Thyroid gland (tissue), 4 donors: ENCODE results near the gene TNFRSF1A. TPM values are rescaled to one million over a fixed set of nuclear protein-coding genes. Genes with fewer than 3 reads are reported as not detected.

Experiments used
- DNase-seq, 2 donors: peaks; one replicate each; pipeline ENCODE4 v3.0.0-alpha.2; 2019
- H3K27ac ChIP-seq, 3 donors: fragments of 200-600 bp; sonication (generic); 1 replicate in 2 of 3; 2 replicates in 1 of 3; pipeline ENCODE4 v1.5.1; 2016 to 2019; ENCODE audit warnings: mild to moderate bottlenecking in 1 of 3, moderate library complexity in 1 of 3
- H3K27me3 ChIP-seq: fragments of 200-600 bp; sonication (generic); one replicate; pipeline ENCODE4 v1.5.1; 2019
- H3K36me3 ChIP-seq, 2 donors: fragments of 200-600 bp; sonication (generic); one replicate each; pipeline ENCODE4 v1.5.1; 2016 to 2019
- H3K4me1 ChIP-seq, 2 donors: fragments of 200-600 bp; sonication (generic); one replicate each; pipeline ENCODE4 v1.5.1; 2017 to 2019
- H3K4me3 ChIP-seq, 3 donors: fragments of 200-600 bp; sonication (generic); replicated peaks in 1 of 3; 1 replicate in 2 of 3; 2 replicates in 1 of 3; pipeline ENCODE4 v1.5.1; 2016; ENCODE audit warnings: mild to moderate bottlenecking in 1 of 3
- H3K9me3 ChIP-seq: fragments of 200-600 bp; sonication (generic); one replicate; pipeline ENCODE4 v1.5.1; 2017
- POLR2A ChIP-seq, 2 donors: fragments of 450-650 bp; IDR thresholded peaks; one replicate each; pipeline ENCODE4 v1.6.1; 2017; ENCODE audit warnings: antibody characterized with exemption in 2 of 2, mild to moderate bottlenecking in 2 of 2, moderate library complexity in 1 of 2
- WGBS, 2 donors: methylation state at CpG; one replicate each; pipeline ENCODE4 v1.1.5; 2017; 5-methylcytosine and 5-hydroxymethylcytosine counted together
- intact Hi-C: fragments of 100-400 bp; cut with DNase I; formaldehyde crosslinking; loops from one replicate; pipeline ENCODE4 v1.15.1; 2023
- total RNA-seq, 4 donors: library from RNA; depleted of rRNA; stranded (reverse); fragments of >200 nt; gene quantifications; one replicate each; pipeline ENCODE4 v1.2.3, GENCODE V29; 2016
- TF ChIP-seq, protein P1 (sequence below), 6 experiments: fragments of 200-600 bp in 3 of 6; fragments of 450-650 bp in 3 of 6; sonication (generic) in 3 of 6; IDR thresholded peaks; one replicate each; pipeline ENCODE4 v1.5.1; 2016 to 2019; ENCODE audit warnings: antibody characterized with exemption in 6 of 6, mild to moderate bottlenecking in 2 of 6, inconsistent platforms in 1 of 6, moderate library complexity in 1 of 6

The TNFRSF1A gene
- total RNA-seq, 4 donors from 2014 or later: 131 to 185 (median 150) TPM

DNA sequence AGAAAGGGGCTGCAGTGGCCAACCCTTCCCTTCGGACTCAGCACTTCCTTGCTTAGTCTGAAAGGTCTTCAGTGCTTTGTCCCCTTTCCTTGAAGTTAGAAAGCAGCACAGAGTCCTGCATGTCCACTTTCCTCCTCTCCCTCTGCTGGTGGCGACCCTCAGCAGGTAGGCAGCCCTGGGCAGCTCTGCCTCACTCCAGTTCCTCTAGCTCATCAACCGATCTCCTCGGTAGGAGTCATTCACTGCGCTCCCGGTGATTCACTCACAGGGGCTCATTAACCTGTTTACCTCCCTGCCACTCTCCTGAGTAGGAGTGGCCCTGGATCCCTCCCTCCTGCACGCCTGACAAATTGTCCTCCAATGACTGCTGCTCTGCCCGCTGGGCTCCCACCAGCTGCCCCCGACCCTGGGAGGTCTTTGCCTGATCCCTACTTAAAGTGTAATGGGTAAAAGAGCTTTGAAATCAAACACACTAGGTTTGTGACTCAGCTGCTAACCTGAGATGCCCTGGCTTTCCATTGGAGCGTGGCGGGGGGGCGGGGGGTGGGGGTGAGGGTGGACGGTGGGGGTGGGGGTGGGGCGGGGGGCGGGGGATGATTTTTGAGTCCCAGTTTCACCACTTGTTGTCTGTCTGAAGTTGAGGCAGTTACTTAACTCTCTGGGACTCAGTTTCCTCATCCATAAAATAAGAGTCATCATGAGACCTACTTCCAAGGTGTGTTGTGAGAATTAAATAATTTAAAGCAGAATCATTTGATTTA lies 29.3 kb upstream of the TNFRSF1A start:
- H3K9me3 ChIP-seq: no peaks in the 10 kb centered on the region
- no peaks in the 10 kb centered on the region for H3K36me3 ChIP-seq
- H3K27ac ChIP-seq: peak overlapping the region; percentile 95 to 97 (median 97)
- H3K4me3 ChIP-seq: peak overlapping the region in 2 of 3 donors; percentile 11 to 23
- DNase-seq: peak; percentile 89 to 93
- no peaks in the 10 kb centered on the region for H3K27me3 ChIP-seq
- intact Hi-C loops: no loop called here
- 46 to 50% methylated on average over 14 of the region's 15 CpGs for WGBS, 2 donors
- TF ChIP-seq POLR2A (IDR thresholded peaks at IDR 0.05): peak in 1 of 2 donors; percentile 82
- TF ChIP-seq, protein P1, sequence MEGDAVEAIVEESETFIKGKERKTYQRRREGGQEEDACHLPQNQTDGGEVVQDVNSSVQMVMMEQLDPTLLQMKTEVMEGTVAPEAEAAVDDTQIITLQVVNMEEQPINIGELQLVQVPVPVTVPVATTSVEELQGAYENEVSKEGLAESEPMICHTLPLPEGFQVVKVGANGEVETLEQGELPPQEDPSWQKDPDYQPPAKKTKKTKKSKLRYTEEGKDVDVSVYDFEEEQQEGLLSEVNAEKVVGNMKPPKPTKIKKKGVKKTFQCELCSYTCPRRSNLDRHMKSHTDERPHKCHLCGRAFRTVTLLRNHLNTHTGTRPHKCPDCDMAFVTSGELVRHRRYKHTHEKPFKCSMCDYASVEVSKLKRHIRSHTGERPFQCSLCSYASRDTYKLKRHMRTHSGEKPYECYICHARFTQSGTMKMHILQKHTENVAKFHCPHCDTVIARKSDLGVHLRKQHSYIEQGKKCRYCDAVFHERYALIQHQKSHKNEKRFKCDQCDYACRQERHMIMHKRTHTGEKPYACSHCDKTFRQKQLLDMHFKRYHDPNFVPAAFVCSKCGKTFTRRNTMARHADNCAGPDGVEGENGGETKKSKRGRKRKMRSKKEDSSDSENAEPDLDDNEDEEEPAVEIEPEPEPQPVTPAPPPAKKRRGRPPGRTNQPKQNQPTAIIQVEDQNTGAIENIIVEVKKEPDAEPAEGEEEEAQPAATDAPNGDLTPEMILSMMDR (IDR thresholded peaks at IDR 0.05): peak in 3 of 6 experiments; percentile 11 to 29 (median 20)
- H3K4me1 ChIP-seq: peaks cover 47 to 73% of the 10 kb centered on the region in 2 donors

DNA sequence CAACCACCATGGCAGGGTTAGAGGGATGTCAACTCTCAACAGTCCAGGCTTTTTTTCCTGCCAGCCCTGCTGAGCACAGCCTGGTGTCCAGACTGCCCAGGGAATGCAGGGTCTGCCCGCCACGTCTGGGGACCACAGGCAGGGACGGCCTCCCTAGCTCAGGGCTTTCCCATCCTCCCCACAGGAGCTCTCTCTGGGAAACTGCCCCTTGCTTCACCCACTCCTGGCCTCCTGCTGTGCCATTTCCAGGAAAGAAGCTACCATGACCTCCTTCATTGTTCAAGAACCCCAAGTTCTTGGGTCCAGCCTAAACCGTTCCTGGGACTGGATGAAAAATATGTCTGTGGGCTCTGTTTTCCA lies 28.7 kb upstream of the TNFRSF1A start:
- Histone ChIP-seq H3K4me3 (peak overlapping the region in 2 of 3 donors; percentile 11 to 23), H3K36me3 (no peaks in the 10 kb centered on the region), H3K27me3 (no peaks in the 10 kb centered on the region), H3K27ac (peak overlapping the region; percentile 95 to 97 (median 97)), H3K4me1 (peaks cover 43 to 67% of the 10 kb centered on the region in 2 donors), H3K9me3 (no peaks in the 10 kb centered on the region)
- DNase-seq: peak in 1 of 2 donors; percentile 23
- intact Hi-C loops: no loop called here
- 67 to 69% methylated on average over 1 to 4 of the region's 4 CpGs for WGBS, 2 donors
- TF ChIP-seq, protein P1 (IDR thresholded peaks at IDR 0.05): no peak
- no peak for TF ChIP-seq POLR2A (IDR thresholded peaks at IDR 0.05)

DNA sequence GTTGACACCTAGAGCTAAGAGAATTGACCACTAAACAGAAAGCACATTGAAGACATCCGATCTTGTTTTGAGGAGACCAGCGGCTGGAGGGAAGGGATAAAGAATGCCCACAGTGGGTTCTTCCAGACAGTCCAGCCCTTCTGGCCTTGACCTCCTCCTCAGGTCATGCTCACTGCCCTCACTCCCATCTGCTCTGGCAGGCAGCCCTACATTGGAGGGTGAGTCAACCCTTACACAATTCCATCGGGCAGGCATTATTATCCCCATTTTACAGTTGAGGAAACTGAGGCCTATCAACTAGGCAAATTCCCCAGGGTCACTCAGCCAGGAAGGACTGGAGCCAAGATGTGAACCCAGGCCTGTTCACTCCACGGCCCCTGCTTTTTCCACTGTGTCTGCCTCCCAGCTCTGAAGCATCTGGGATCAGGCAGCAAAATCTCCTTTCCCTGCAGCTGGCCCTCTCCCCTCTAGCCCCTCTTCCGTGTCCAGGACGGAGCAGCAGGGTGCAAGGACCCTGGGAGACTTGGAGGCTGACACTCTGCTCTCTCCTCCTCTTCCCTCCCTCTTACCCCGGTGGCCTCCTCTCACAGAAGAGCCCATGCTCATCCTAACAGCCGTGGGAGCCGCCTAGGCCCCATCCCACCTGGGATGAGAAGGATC lies 28.2 kb upstream of the TNFRSF1A start:
- no peaks in the 10 kb centered on the region for H3K36me3 ChIP-seq
- TF ChIP-seq, protein P1 (IDR thresholded peaks at IDR 0.05): no peak
- TF ChIP-seq POLR2A (IDR thresholded peaks at IDR 0.05): no peak
- intact Hi-C loops: no loop called here
- peak; percentile 42 to 52 for DNase-seq
- peaks cover 39 to 64% of the 10 kb centered on the region in 2 donors for H3K4me1 ChIP-seq
- H3K4me3 ChIP-seq: no peak overlapping the region
- no peaks in the 10 kb centered on the region for H3K9me3 ChIP-seq
- whole genome bisulfite sequencing, 2 donors: 69 to 84% methylated on average over 9 of the region's 9 CpGs
- peak overlapping the region; percentile 95 to 97 (median 97) for H3K27ac ChIP-seq
- no peaks in the 10 kb centered on the region for H3K27me3 ChIP-seq

DNA sequence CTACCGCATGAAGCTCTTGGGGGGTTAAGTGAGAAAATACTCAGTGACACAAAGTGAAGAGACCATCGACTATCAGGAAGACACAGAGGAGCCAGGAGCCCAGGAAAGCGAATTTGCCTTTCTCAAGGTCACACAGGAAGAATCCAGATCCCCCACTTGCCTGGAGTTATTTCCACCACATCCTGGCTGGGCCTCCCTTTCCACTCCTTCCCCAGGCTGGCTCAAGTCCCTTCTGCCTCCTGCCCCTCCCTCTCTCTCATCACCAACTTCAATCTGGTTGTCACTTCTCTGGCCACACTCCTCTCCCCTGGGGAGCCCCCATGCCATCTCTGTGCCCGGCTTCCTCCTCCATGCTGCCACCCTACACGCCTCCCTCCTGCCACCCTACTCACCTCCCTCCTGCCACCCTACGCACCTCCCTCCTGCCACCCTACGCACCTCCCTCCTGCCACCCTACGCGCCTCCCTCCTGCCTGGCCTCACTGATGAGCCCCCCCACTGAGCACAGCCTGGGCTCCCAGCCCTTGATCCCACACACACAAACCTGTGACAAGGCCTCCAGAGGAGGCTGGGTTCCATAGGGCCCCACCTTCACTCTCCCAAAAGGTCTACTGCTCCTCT lies 27.1 kb upstream of the TNFRSF1A start:
- WGBS, 2 donors: 84 to 91% methylated on average over 9 of the region's 9 CpGs
- no peaks in the 10 kb centered on the region for H3K27me3 ChIP-seq
- no peak for TF ChIP-seq POLR2A (IDR thresholded peaks at IDR 0.05)
- TF ChIP-seq, protein P1 (IDR thresholded peaks at IDR 0.05): no peak
- no peaks in the 10 kb centered on the region for H3K36me3 ChIP-seq
- DNase-seq: no peak
- H3K4me1 ChIP-seq: peaks cover 40 to 70% of the 10 kb centered on the region in 2 donors
- no peak overlapping the region for H3K4me3 ChIP-seq
- H3K27ac ChIP-seq: peak overlapping the region; percentile 46 to 97 (median 64)
- intact Hi-C loops: no loop called here
- no peaks in the 10 kb centered on the region for H3K9me3 ChIP-seq
